ENCODE measurements around the gene ELMO1. TPM values are rescaled to one million over a fixed set of nuclear protein-coding genes. Genes with fewer than 3 reads are reported as not detected.
A peak's percentile ranks its signal among the peaks of the same experiment; 100 is the strongest.

ELMO1 gene
- total RNA-seq, 2 experiments from 2014 or later = 72.8 to 75.3 TPM

GRCh38 chr7:37455081-37455480, 6.4 kb upstream of the ELMO1 start:
- POLR2A ChIA-PET = no interaction called here
- Mint-ChIP-seq H3K9me3 (no peaks in the 10 kb centered on the region), H3K36me3 (ENCODE audit: low read depth) (no peaks in the 10 kb centered on the region), H3K4me1 (ENCODE audit: low read depth) (peaks cover under 1% of the 10 kb centered on the region), H3K4me3 (no peak overlapping the region), H3K27ac (no peak overlapping the region), H3K27me3 (no peaks in the 10 kb centered on the region)
- intact Hi-C loops (cut with micrococcal nuclease) = no loop called here
- no peak for TF ChIP-seq CTCF (IDR thresholded peaks at IDR 0.05)
- CTCF ChIA-PET = interaction anchor here (1.0 to 1.6 kb wide), 4 partner anchors 41 to 55 kb away, joined by 3 to 6 read pairs (median 3); no protein-coding TSS in a partner anchor
- ATAC-seq (no peak), DNase-seq (no peak)

- Mint-ChIP-seq H3K36me3 (ENCODE audit: low read depth) (peaks cover 4% of the 10 kb centered on the region), H3K9me3 (no peaks in the 10 kb centered on the region), H3K27me3 (no peaks in the 10 kb centered on the region), H3K4me3 (no peak overlapping the region), H3K27ac (no peak overlapping the region), H3K4me1 (ENCODE audit: low read depth) (peaks cover 5% of the 10 kb centered on the region)
- no peak for TF ChIP-seq CTCF (IDR thresholded peaks at IDR 0.05)
- intact Hi-C loops (cut with micrococcal nuclease) = no loop called here
- CTCF ChIA-PET = interaction anchor here (0.6 to 1.3 kb wide), 2 partner anchors 11 to 23 kb away, joined by 3 read pairs; no protein-coding TSS in a partner anchor
- no peak for DNase-seq
- ATAC-seq = no peak
- POLR2A ChIA-PET = no interaction called here
These were observed 3.7 kb upstream of the ELMO1 start for GRCh38 chr7:37452346-37452745.

- CTCF ChIA-PET = interaction anchor here (1.1 to 4.6 kb wide), 8 partner anchors 11 to 215 kb away, joined by 3 to 53 read pairs (median 6); no protein-coding TSS in a partner anchor
- peak overlapping the region; percentile 42 for H3K4me3 Mint-ChIP-seq
- peak overlapping the region; percentile 50 for H3K27ac Mint-ChIP-seq
- intact Hi-C loops (cut with micrococcal nuclease) = no loop called here
- no peaks in the 10 kb centered on the region for H3K27me3 Mint-ChIP-seq
- POLR2A ChIA-PET = interaction anchor here (1.0 to 1.5 kb wide), 3 partner anchors 13 to 30 kb away, joined by 3 read pairs; no protein-coding TSS in a partner anchor
- ATAC-seq (no peak), DNase-seq (no peak)
- peaks cover 27% of the 10 kb centered on the region for H3K4me1 Mint-ChIP-seq (ENCODE audit: low read depth)
- peaks cover 7% of the 10 kb centered on the region for H3K36me3 Mint-ChIP-seq (ENCODE audit: low read depth)
- H3K9me3 Mint-ChIP-seq = no peaks in the 10 kb centered on the region
- TF ChIP-seq CTCF (IDR thresholded peaks at IDR 0.05) = no peak
These were observed 1.4 kb upstream of the ELMO1 start for GRCh38 chr7:37450035-37450434.

GRCh38 chr7:37449621-37450020, 957 bp upstream of the ELMO1 start:
- Mint-ChIP-seq H3K9me3 (no peaks in the 10 kb centered on the region), H3K4me1 (ENCODE audit: low read depth) (peaks cover 31% of the 10 kb centered on the region), H3K4me3 (peak overlapping the region; percentile 92), H3K27me3 (no peaks in the 10 kb centered on the region), H3K27ac (peak overlapping the region; percentile 97), H3K36me3 (ENCODE audit: low read depth) (peaks cover 12% of the 10 kb centered on the region)
- ATAC-seq (no peak), DNase-seq (no peak)
- CTCF ChIA-PET = interaction anchor here (1.0 to 4.6 kb wide), 12 partner anchors 10 to 215 kb away, joined by 3 to 53 read pairs (median 4); no protein-coding TSS in a partner anchor
- intact Hi-C loops (cut with micrococcal nuclease) = loop anchor here (5.0 to 10.0 kb wide), 4 partner anchors 37 to 215 kb away; no protein-coding TSS in a partner anchor
- TF ChIP-seq CTCF (IDR thresholded peaks at IDR 0.05) = no peak
- POLR2A ChIA-PET = interaction anchor here (0.9 to 1.8 kb wide), 5 partner anchors 13 to 63 kb away, joined by 3 to 12 read pairs (median 3); no protein-coding TSS in a partner anchor

- no peak for TF ChIP-seq CTCF (IDR thresholded peaks at IDR 0.05)
- Mint-ChIP-seq H3K27me3 (no peaks in the 10 kb centered on the region), H3K4me3 (peak overlapping the region; percentile 92), H3K36me3 (ENCODE audit: low read depth) (peaks cover 18% of the 10 kb centered on the region), H3K9me3 (no peaks in the 10 kb centered on the region), H3K4me1 (ENCODE audit: low read depth) (peaks cover 37% of the 10 kb centered on the region), H3K27ac (peak overlapping the region; percentile 97)
- ChIA-PET POLR2A (interaction anchor here (0.6 to 3.0 kb wide), 19 partner anchors 9 to 740 kb away, joined by 3 to 20 read pairs (median 3); no protein-coding TSS in a partner anchor), CTCF (interaction anchor here (0.8 to 4.6 kb wide), 6 partner anchors 9 to 96 kb away, joined by 3 to 53 read pairs (median 6); no protein-coding TSS in a partner anchor)
- DNase-seq (no peak), ATAC-seq (peak; percentile 21)
- intact Hi-C loops (cut with micrococcal nuclease) = loop anchor here (5.0 to 10.0 kb wide), 4 partner anchors 36 to 213 kb away; no protein-coding TSS in a partner anchor
These were observed 541 bp downstream of the ELMO1 start for GRCh38 chr7:37448011-37448635.
